Body of pancreas (tissue), 4 donors: ENCODE results near the gene AOC3. TPM values are rescaled to one million over a fixed set of nuclear protein-coding genes. Genes with fewer than 3 reads are reported as not detected.

Source experiments
- ATAC-seq: fragments of 150-250 bp; one replicate; pipeline ENCODE4 v1.9.1; 2016
- DNase-seq, 4 donors: peaks; one replicate each; pipeline ENCODE4 v3.0.0-alpha.2; 2019
- H3K27ac ChIP-seq, 4 donors: fragments of 200-600 bp; sonication (generic); 1 replicate in 3 of 4; 2 replicates in 1 of 4; pipeline versions ENCODE4 v1.5.1 to v1.6.1; 2016 to 2019; ENCODE audit warnings: mild to moderate bottlenecking in 1 of 4, mixed read lengths in 1 of 4, moderate library complexity in 1 of 4
- H3K27me3 ChIP-seq, 2 donors: fragments of 200-600 bp; sonication (generic); one replicate each; pipeline ENCODE4 v1.6.0; 2016; ENCODE audit warnings: mild to moderate bottlenecking in 1 of 2
- H3K36me3 ChIP-seq, 2 donors: fragments of 200-600 bp; sonication (generic); replicated peaks in 1 of 2; 2 replicates each; pipeline ENCODE4 v1.5.1; 2016; ENCODE audit warnings: low read depth in 2 of 2; ENCODE audit not compliant: insufficient read depth in 1 of 2
- H3K4me1 ChIP-seq: fragments of 200-600 bp; sonication (generic); one replicate; pipeline ENCODE4 v1.6.0; 2016
- H3K4me3 ChIP-seq, 2 donors: fragments of 200-600 bp; sonication (generic); 1 replicate in 1 of 2; 2 replicates in 1 of 2; pipeline ENCODE4 v1.5.1; 2016 to 2019
- H3K9me3 ChIP-seq, 3 donors: fragments of 200-600 bp; sonication (generic); 1 replicate in 2 of 3; 2 replicates in 1 of 3; pipeline ENCODE4 v1.5.1; 2016
- POLR2A ChIP-seq, 3 donors: fragments of 450-650 bp; IDR thresholded peaks; one replicate each; pipeline ENCODE4 v1.6.1; 2016; ENCODE audit warnings: antibody characterized with exemption in 3 of 3, mild to moderate bottlenecking in 2 of 3
- WGBS, 2 donors: methylation state at CpG; one replicate each; pipeline ENCODE4 v1.1.5; 2017; 5-methylcytosine and 5-hydroxymethylcytosine counted together
- intact Hi-C: fragments of 100-400 bp; cut with DNase I; formaldehyde crosslinking; loops from one replicate; pipeline ENCODE4 v1.15.1; 2023
- total RNA-seq, 2 donors: library from RNA; depleted of rRNA; stranded (reverse); fragments of >200 nt; gene quantifications; one replicate each; pipeline ENCODE4 v1.1.0, GENCODE V29; 2016
- TF ChIP-seq, protein P1 (sequence below), 7 experiments: fragments of 450-650 bp in 4 of 7; fragments of 200-600 bp in 3 of 7; sonication (generic) in 3 of 7; IDR thresholded peaks; one replicate each; pipeline ENCODE4 v1.5.1; 2016 to 2019; ENCODE audit warnings: antibody characterized with exemption in 7 of 7

Gene AOC3
- total RNA-seq, 2 donors from 2014 or later = 6.5 to 55.7 TPM

DNA sequence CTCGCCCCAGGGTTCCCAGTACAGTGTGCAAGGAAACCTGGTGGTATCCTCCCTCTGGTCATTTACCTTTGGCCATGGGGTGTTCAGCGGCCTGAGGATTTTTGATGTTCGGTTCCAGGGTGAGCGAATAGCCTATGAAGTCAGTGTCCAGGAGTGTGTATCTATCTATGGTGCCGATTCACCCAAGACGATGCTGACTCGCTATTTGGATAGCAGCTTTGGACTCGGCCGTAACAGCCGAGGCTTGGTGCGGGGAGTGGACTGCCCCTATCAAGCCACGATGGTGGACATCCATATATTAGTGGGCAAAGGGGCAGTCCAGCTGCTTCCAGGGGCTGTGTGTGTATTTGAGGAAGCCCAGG lies 5.5 kb upstream of the AOC3 start:
- Histone ChIP-seq H3K27ac (no peak overlapping the region), H3K27me3 (no peaks in the 10 kb centered on the region), H3K4me1 (peaks cover 14% of the 10 kb centered on the region), H3K9me3 (no peaks in the 10 kb centered on the region), H3K36me3 (peaks cover 14 to 24% of the 10 kb centered on the region in 2 donors), H3K4me3 (no peak overlapping the region)
- WGBS, 2 donors = 90 to 93% methylated on average over 10 to 12 of the region's 12 CpGs
- no peak for TF ChIP-seq POLR2A (IDR thresholded peaks at IDR 0.05)
- TF ChIP-seq, protein P1, sequence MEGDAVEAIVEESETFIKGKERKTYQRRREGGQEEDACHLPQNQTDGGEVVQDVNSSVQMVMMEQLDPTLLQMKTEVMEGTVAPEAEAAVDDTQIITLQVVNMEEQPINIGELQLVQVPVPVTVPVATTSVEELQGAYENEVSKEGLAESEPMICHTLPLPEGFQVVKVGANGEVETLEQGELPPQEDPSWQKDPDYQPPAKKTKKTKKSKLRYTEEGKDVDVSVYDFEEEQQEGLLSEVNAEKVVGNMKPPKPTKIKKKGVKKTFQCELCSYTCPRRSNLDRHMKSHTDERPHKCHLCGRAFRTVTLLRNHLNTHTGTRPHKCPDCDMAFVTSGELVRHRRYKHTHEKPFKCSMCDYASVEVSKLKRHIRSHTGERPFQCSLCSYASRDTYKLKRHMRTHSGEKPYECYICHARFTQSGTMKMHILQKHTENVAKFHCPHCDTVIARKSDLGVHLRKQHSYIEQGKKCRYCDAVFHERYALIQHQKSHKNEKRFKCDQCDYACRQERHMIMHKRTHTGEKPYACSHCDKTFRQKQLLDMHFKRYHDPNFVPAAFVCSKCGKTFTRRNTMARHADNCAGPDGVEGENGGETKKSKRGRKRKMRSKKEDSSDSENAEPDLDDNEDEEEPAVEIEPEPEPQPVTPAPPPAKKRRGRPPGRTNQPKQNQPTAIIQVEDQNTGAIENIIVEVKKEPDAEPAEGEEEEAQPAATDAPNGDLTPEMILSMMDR (IDR thresholded peaks at IDR 0.05) = no peak
- DNase-seq = no peak
- intact Hi-C loops = loop anchor here (5.0 kb wide), 1 partner anchor 87 kb away; no protein-coding TSS in a partner anchor
- ATAC-seq = no peak

DNA sequence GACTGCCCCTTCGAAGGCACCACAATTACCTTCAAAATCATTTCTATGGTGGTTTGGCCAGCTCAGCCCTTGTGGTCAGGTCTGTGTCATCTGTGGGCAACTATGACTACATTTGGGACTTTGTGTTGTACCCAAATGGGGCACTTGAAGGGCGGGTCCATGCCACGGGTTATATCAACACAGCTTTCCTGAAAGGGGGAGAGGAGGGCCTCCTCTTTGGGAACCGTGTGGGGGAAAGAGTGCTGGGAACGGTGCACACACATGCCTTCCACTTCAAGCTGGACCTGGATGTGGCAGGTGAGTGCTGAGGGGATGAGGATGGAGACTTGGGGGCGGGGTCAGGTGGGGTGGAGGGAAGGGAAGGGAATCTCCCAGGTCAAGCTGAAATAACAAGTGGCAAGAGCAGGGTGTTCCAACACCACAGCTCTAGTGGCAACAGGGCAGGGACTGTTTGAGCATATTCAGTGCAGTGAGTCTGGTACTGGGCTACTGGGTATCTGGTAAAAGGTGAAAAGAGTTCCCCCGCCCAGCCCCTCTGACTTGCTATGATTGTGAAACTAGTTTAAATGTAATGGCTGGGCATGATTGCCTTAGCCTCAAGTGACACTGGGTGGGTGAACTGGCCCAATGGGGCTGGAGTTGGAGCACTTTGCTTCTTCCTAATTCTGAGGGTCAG lies 4.9 kb upstream of the AOC3 start:
- Histone ChIP-seq H3K4me1 (peaks cover 14% of the 10 kb centered on the region), H3K27ac (peak overlapping the region in 1 of 4 donors; percentile 11), H3K9me3 (no peaks in the 10 kb centered on the region), H3K4me3 (no peak overlapping the region), H3K27me3 (no peaks in the 10 kb centered on the region), H3K36me3 (peaks cover 14 to 22% of the 10 kb centered on the region in 2 donors)
- intact Hi-C loops = loop anchor here (5.0 kb wide), 1 partner anchor 86 kb away; no protein-coding TSS in a partner anchor
- 74 to 77% methylated on average over 6 to 7 of the region's 7 CpGs for WGBS, 2 donors
- ATAC-seq (no peak), DNase-seq (no peak)
- TF ChIP-seq, protein P1 (IDR thresholded peaks at IDR 0.05) = no peak
- TF ChIP-seq POLR2A (IDR thresholded peaks at IDR 0.05) = no peak

DNA sequence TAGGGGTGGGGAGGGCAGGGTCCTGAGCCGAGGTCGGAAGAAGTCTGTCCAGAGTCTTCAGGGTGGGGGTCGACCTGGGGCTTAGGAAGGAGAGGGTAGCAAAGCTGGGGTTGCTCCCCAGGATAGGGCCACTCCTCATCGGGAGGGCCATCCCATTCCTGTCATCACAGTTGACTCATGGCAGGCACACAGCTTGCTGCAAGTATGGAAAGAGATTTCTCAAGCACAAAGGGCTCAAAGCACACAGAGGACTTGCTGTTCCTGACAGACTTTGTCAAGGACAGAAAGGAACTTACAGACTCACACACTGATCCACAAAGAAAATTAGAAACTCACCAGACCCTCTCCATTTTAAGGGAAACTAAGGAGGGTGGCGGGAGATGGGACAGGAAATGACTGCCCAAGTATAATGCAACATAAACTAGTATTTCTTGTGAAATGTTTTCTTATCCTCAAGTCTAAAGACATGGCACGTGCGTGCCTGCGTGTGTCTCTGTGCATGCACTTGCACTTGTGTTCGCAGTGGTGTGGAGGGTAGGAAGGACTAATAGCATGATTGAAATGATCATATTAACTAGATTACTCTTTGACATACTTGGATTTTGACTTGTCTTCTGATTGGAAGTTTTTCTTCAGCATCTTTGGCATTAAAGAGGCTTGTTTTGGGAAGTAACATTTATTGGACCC lies 4.3 kb upstream of the AOC3 start:
- no peak for ATAC-seq
- Histone ChIP-seq H3K9me3 (no peaks in the 10 kb centered on the region), H3K36me3 (peaks cover 8 to 15% of the 10 kb centered on the region in 2 donors), H3K27ac (peak overlapping the region in 1 of 4 donors; percentile 11), H3K27me3 (no peaks in the 10 kb centered on the region), H3K4me3 (no peak overlapping the region), H3K4me1 (peaks cover 14% of the 10 kb centered on the region)
- WGBS, 2 donors = 61 to 65% methylated on average over 9 of the region's 9 CpGs
- no peak for TF ChIP-seq POLR2A (IDR thresholded peaks at IDR 0.05)
- TF ChIP-seq, protein P1 (IDR thresholded peaks at IDR 0.05) = no peak
- peak in 2 of 4 donors; percentile 10 to 32 for DNase-seq
- intact Hi-C loops = loop anchor here (5.0 kb wide), 1 partner anchor 86 kb away; no protein-coding TSS in a partner anchor

DNA sequence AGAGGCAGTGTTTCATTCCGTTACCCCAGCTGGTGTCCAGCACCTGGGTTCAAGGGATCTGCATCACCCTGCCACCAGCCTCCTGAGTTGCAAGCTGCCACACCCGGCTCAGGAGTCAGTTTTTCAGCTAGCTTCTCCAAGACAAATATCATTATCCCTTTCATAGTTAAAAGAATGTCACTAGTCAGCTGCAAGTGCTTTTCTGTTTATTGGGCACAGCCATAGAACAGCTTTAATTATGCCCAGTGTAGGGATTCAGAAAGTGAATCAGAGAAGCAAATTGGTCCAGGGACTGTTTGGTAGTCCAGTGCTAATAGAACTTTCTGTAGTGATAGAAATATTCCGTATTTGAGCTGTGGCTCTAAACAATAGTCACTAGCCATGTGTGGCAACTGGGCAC lies 2.9 kb upstream of the AOC3 start:
- no peak for ATAC-seq
- H3K27me3 ChIP-seq = no peaks in the 10 kb centered on the region
- DNase-seq = peak in 1 of 4 donors; percentile 5
- TF ChIP-seq, protein P1 (IDR thresholded peaks at IDR 0.05) = no peak
- TF ChIP-seq POLR2A (IDR thresholded peaks at IDR 0.05) = no peak
- WGBS, 2 donors = 51 to 64% methylated on average over 3 of the region's 3 CpGs
- peaks cover 14% of the 10 kb centered on the region for H3K4me1 ChIP-seq
- H3K36me3 ChIP-seq = peaks cover 7 to 10% of the 10 kb centered on the region in 2 donors
- H3K4me3 ChIP-seq = no peak overlapping the region
- intact Hi-C loops = loop anchor here (5.0 kb wide), 1 partner anchor 84 kb away; no protein-coding TSS in a partner anchor
- no peak overlapping the region for H3K27ac ChIP-seq
- H3K9me3 ChIP-seq = no peaks in the 10 kb centered on the region
